Stimulated activated CD8-positive, alpha-beta memory T cell treated with anti-CD3 and anti-CD28 coated beads, Interleukin-4, amount 100 ng/mL, for 4 hours (primary cell): Measurements from ENCODE around the gene UGT2B10.

Experiments used
- DNase-seq, 2 donors: peaks; one replicate each; pipeline ENCODE4 v3.0.0-alpha.2; 2020; ENCODE audit warnings: low read depth in 2 of 2, low spot score in 1 of 2

Gene UGT2B10

GRCh38 chr4:68869274-68869773 lies 53.5 kb downstream of the UGT2B10 start:
- no peak for DNase-seq

DNA sequence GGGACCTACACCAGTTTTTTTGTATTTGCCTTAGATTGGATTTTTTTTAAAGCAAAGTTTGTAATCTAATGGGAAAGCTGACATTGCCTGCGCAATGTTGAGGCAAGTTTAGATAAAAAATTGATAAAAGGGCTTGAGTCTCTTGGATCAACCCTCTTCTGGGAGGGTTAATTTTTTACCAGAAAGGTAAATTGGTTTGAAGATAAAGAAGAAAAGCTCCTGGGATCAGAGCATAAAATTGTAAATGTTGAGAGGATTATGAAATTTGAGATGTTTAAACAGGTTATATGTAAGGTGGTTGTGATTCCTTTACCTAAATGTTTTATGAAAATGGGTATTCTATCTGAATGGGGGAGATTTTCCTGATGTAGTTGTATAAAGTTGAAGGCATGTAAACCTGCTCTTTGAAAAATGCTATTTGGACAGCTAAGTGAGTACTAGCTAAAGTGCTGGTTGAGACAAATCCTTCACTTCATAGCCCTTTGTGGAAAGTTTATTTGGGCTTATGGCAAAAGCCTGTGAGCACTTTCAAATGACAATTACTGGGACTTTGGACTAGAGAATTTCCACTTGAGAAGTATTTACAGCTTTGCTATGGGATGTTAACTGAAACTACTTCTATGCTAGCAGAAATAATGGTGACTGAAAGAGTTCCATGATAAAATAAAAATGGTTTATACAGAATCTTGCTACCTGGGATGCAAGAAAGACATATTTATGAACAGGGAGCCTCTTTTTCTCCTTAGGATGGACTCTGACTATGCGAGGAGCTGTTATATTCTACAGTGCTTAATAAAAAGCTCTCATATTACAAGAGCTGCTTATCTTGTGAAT lies 56.2 kb downstream of the UGT2B10 start:
- no peak for DNase-seq

GRCh38 chr4:68872643-68873502 lies 57.1 kb downstream of the UGT2B10 start:
- DNase-seq = no peak

GRCh38 chr4:68874507-68874906 lies 58.7 kb downstream of the UGT2B10 start:
- DNase-seq = no peak

DNA sequence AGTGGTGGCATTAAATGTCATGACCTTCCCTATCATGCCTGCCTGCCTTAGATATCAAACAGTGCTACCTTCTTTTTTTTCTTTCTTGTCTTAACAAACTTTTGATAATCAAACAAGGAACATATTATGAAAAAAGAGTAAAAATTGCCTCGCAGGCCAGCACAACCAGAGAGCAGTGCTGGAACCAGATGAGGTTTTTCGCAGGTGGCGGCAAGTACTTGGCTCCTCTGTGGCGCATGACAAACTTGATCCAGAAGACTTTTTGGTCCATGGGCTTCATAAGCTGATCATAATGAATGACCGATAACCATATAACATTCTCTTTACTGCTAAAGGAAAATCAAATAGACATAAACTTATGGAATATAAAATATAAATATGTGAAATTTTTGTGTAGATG lies 61.8 kb downstream of the UGT2B10 start:
- no peak for DNase-seq

GRCh38 chr4:68878048-68878447 lies 62.3 kb downstream of the UGT2B10 start:
- no peak for DNase-seq
